Brain microvascular endothelial cell (primary cell): Measurements from ENCODE around the gene KIF25.

ENCODE experiments used
- DNase-seq: peaks from one replicate; pipeline ENCODE4 v3.0.0-alpha.2; 2020
- H3K27ac ChIP-seq: fragments of 250-450 bp; sonication (Bioruptor Pico); 2 replicates; pipeline ENCODE4 v1.5.1; 2020; ENCODE audit warnings: mild to moderate bottlenecking, moderate library complexity
- H3K27me3 ChIP-seq: fragments of 250-450 bp; sonication (Bioruptor Pico); replicated peaks from 2 replicates; pipeline ENCODE4 v1.5.1; 2020; ENCODE audit warnings: mild to moderate bottlenecking
- H3K36me3 ChIP-seq: fragments of 250-450 bp; sonication (Bioruptor Pico); replicated peaks from 2 replicates; pipeline ENCODE4 v1.5.1; 2020; ENCODE audit warnings: mild to moderate bottlenecking
- H3K4me3 ChIP-seq: 2 replicates; pipeline ENCODE4 v1.5.1; 2011; ENCODE audit warnings: low read depth, mild to moderate bottlenecking, control low read depth, low read length, moderate library complexity
- CTCF ChIP-seq: IDR thresholded peaks from 2 replicates; pipeline ENCODE4 v1.5.1; 2011; ENCODE audit warnings: low read depth, mild to moderate bottlenecking, moderate library complexity, low read length, control low read depth, inconsistent platforms; ENCODE audit errors: missing control alignments
- in situ Hi-C: cut with HindIII; loops from 2 replicates; pipeline ENCODE4 v1.10.0; 2017; ENCODE audit warnings: low sequenced_read_pairs, low pct_ligation_motif_present

The KIF25 gene

GRCh38 chr6:168062346-168063289 lies 65.1 kb downstream of the KIF25 start:
- in situ Hi-C loops, result no loop called here
- Histone ChIP-seq H3K27me3 (no peaks in the 10 kb centered on the region), H3K4me3 (no peak overlapping the region), H3K27ac (no peak overlapping the region), H3K36me3 (no peaks in the 10 kb centered on the region)
- DNase-seq, result no peak
- no peak for TF ChIP-seq CTCF

- H3K27me3 ChIP-seq, result no peaks in the 10 kb centered on the region
- H3K27ac ChIP-seq, result no peak overlapping the region
- H3K4me3 ChIP-seq, result no peak overlapping the region
- no peak for DNase-seq
- in situ Hi-C loops, result no loop called here
- TF ChIP-seq CTCF, result no peak
- H3K36me3 ChIP-seq, result no peaks in the 10 kb centered on the region
These were observed 66.0 kb downstream of the KIF25 start for GRCh38 chr6:168063431-168063830.

- no peak for DNase-seq
- in situ Hi-C loops, result no loop called here
- no peak overlapping the region for H3K4me3 ChIP-seq
- TF ChIP-seq CTCF, result no peak
- H3K27ac ChIP-seq, result no peak overlapping the region
- no peaks in the 10 kb centered on the region for H3K36me3 ChIP-seq
- H3K27me3 ChIP-seq, result no peaks in the 10 kb centered on the region
These were observed 66.8 kb downstream of the KIF25 start for GRCh38 chr6:168064226-168064807.

- Histone ChIP-seq H3K27ac (no peak overlapping the region), H3K4me3 (no peak overlapping the region), H3K36me3 (no peaks in the 10 kb centered on the region), H3K27me3 (no peaks in the 10 kb centered on the region)
- in situ Hi-C loops, result no loop called here
- DNase-seq, result no peak
- no peak for TF ChIP-seq CTCF
These were observed 69.7 kb downstream of the KIF25 start for GRCh38 chr6:168067081-168067759.

- TF ChIP-seq CTCF, result no peak
These were observed 73.3 kb downstream of the KIF25 start for GRCh38 chr6:168070804-168071203.

More at GRCh38 chr6:168070804-168071203, 73.3 kb downstream of the KIF25 start:
- H3K36me3 ChIP-seq, result no peaks in the 10 kb centered on the region
- DNase-seq, result no peak
- H3K4me3 ChIP-seq, result no peak overlapping the region
- H3K27ac ChIP-seq, result no peak overlapping the region
- no peaks in the 10 kb centered on the region for H3K27me3 ChIP-seq
- in situ Hi-C loops, result no loop called here
